ENCODE data around the gene XRN1. TPM values are rescaled to one million over a fixed set of nuclear protein-coding genes. Genes with fewer than 3 reads are reported as not detected.

Gene XRN1
- total RNA-seq, 1 donor: 57.5 TPM

DNA sequence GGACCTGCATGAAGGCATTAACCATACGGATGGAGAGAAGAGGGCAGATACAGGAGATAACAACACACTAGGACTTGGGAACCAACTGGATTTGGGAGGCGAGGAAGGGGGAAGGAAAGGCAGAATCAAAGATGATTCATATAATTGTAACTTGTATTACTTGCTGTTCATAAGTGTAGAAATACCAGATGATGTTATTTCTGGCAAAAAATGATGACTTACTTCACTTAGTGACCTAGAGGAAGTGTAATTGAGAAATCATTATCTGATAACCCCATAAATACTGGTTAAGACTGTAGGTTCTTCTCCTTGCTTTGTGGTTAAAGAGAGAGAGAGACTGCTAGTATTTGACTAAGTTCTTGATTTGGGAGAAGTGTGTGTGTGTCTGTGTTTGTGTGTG, 172.0 kb downstream of the XRN1 start:
- Histone ChIP-seq H3K36me3 (ENCODE audit: insufficient read depth, low read length) (no peaks in the 10 kb centered on the region), H3K4me3 (ENCODE audit: insufficient read depth, low read length) (peak overlapping the region; percentile 10), H3K9me3 (ENCODE audit: low read depth, low read length) (no peaks in the 10 kb centered on the region), H4K20me1 (ENCODE audit: insufficient read depth, low read length) (no peaks in the 10 kb centered on the region), H3K79me2 (ENCODE audit: insufficient read depth, low read length) (no peaks in the 10 kb centered on the region), H3K27me3 (ENCODE audit: insufficient read depth, low read length) (no peaks in the 10 kb centered on the region), H2AFZ (ENCODE audit: low read length) (peak overlapping the region; percentile 34), H3K4me2 (ENCODE audit: insufficient read depth, low read length) (peak overlapping the region; percentile 59), H3K4me1 (ENCODE audit: insufficient read depth, low read length) (peaks cover 28% of the 10 kb centered on the region), H3K27ac (ENCODE audit: low read depth, low read length) (peak overlapping the region; percentile 52)
- no peak for DNase-seq (ENCODE audit: insufficient read length, low spot score, missing footprints)
- TF ChIP-seq, protein P1, sequence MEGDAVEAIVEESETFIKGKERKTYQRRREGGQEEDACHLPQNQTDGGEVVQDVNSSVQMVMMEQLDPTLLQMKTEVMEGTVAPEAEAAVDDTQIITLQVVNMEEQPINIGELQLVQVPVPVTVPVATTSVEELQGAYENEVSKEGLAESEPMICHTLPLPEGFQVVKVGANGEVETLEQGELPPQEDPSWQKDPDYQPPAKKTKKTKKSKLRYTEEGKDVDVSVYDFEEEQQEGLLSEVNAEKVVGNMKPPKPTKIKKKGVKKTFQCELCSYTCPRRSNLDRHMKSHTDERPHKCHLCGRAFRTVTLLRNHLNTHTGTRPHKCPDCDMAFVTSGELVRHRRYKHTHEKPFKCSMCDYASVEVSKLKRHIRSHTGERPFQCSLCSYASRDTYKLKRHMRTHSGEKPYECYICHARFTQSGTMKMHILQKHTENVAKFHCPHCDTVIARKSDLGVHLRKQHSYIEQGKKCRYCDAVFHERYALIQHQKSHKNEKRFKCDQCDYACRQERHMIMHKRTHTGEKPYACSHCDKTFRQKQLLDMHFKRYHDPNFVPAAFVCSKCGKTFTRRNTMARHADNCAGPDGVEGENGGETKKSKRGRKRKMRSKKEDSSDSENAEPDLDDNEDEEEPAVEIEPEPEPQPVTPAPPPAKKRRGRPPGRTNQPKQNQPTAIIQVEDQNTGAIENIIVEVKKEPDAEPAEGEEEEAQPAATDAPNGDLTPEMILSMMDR (IDR thresholded peaks at IDR 0.05; ENCODE audit: extremely low read depth, low read depth, low read length): no peak

DNA sequence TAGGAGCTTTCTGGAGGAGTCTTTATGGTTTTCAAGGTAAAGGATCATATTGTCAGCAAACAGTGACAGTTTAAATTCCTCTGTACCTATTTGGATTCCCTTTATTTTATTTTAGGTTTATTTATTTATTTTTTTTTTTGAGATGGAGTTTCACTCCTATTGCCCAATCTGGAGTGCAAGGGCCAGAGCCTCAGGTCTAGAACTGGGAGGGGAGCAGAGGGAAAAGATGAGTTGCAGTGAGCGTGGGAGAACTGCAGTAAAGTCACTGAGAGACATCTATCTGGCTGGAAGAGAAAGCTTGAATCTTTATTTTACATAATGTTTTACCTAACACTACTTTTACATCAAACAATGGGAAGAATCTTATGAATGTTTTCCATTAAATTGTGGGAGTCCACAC, 172.9 kb downstream of the XRN1 start:
- no peaks in the 10 kb centered on the region for H3K36me3 ChIP-seq (ENCODE audit: insufficient read depth, low read length)
- no peaks in the 10 kb centered on the region for H3K27me3 ChIP-seq (ENCODE audit: insufficient read depth, low read length)
- TF ChIP-seq, protein P1 (IDR thresholded peaks at IDR 0.05; ENCODE audit: extremely low read depth, low read depth, low read length): no peak
- H4K20me1 ChIP-seq (ENCODE audit: insufficient read depth, low read length): no peaks in the 10 kb centered on the region
- peak overlapping the region; percentile 52 for H3K27ac ChIP-seq (ENCODE audit: low read depth, low read length)
- peaks cover 28% of the 10 kb centered on the region for H3K4me1 ChIP-seq (ENCODE audit: insufficient read depth, low read length)
- no peaks in the 10 kb centered on the region for H3K79me2 ChIP-seq (ENCODE audit: insufficient read depth, low read length)
- no peaks in the 10 kb centered on the region for H3K9me3 ChIP-seq (ENCODE audit: low read depth, low read length)
- no peak overlapping the region for H3K4me3 ChIP-seq (ENCODE audit: insufficient read depth, low read length)
- H2AFZ ChIP-seq (ENCODE audit: low read length): no peak overlapping the region
- no peak for DNase-seq (ENCODE audit: insufficient read length, low spot score, missing footprints)
- H3K4me2 ChIP-seq (ENCODE audit: insufficient read depth, low read length): peak overlapping the region; percentile 59

DNA sequence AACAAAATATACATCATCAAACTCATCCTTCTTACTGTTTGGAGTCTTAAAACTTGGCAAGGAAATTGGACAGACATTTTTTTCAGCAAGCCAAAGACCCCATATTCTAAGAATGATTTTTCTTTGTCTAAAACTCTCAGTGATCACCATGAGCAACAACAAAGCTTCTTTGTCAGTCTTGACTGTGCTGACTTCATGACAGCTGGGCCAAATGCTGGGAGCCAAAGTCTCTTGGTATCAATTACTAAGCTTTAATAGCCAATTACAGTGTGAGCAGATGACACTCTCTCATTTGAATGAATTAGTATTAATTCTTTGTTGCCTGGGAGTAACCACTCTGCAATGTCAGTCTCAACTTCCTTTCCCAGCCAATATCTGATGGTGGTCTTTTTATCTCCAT, 174.3 kb downstream of the XRN1 start:
- no peak for DNase-seq (ENCODE audit: insufficient read length, low spot score, missing footprints)
- TF ChIP-seq, protein P1 (IDR thresholded peaks at IDR 0.05; ENCODE audit: extremely low read depth, low read depth, low read length): no peak
- no peak overlapping the region for H3K27ac ChIP-seq (ENCODE audit: low read depth, low read length)
- H3K36me3 ChIP-seq (ENCODE audit: insufficient read depth, low read length): no peaks in the 10 kb centered on the region
- no peak overlapping the region for H2AFZ ChIP-seq (ENCODE audit: low read length)
- no peaks in the 10 kb centered on the region for H3K79me2 ChIP-seq (ENCODE audit: insufficient read depth, low read length)
- H3K4me2 ChIP-seq (ENCODE audit: insufficient read depth, low read length): no peak overlapping the region
- peaks cover 28% of the 10 kb centered on the region for H3K4me1 ChIP-seq (ENCODE audit: insufficient read depth, low read length)
- no peaks in the 10 kb centered on the region for H3K9me3 ChIP-seq (ENCODE audit: low read depth, low read length)
- H3K4me3 ChIP-seq (ENCODE audit: insufficient read depth, low read length): no peak overlapping the region
- no peaks in the 10 kb centered on the region for H3K27me3 ChIP-seq (ENCODE audit: insufficient read depth, low read length)
- H4K20me1 ChIP-seq (ENCODE audit: insufficient read depth, low read length): no peaks in the 10 kb centered on the region

DNA sequence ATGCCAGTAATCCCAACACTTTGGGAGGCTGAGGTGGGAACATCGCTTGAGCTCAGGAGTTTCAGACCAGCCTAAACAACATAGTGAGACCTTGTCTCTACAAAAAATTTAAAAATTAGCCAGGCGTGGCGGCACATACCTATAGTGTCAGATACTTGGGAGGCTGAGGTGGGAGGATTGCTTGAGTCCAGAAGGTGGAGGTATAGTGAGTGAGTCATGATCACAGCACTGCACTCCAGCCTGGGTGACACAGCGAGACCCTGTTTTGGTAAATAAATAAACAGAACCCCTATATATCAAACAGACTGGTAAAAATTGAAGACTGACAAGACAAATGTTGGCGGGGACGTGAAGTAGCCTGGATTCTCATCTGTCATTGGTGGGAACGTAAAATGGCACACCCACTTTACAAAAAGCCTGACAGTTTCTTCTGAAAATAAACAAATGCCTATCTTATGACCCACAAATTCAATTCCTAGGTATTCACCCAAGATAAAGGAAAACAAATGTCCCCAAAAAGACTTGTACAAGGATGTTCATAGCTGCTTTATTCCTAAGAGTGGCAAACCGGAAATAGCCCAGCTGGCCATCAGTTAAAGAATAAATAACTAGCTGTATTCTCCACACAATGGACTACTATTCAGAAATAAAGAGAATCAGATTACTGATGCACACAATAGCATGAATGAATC, 175.5 kb downstream of the XRN1 start:
- no peak for DNase-seq (ENCODE audit: insufficient read length, low spot score, missing footprints)

More for the DNA sequence above, 175.5 kb downstream of the XRN1 start:
- TF ChIP-seq, protein P1 (IDR thresholded peaks at IDR 0.05; ENCODE audit: extremely low read depth, low read depth, low read length): no peak
- H3K79me2 ChIP-seq (ENCODE audit: insufficient read depth, low read length): no peaks in the 10 kb centered on the region
- H3K4me3 ChIP-seq (ENCODE audit: insufficient read depth, low read length): no peak overlapping the region
- no peaks in the 10 kb centered on the region for H3K36me3 ChIP-seq (ENCODE audit: insufficient read depth, low read length)
- H3K27ac ChIP-seq (ENCODE audit: low read depth, low read length): no peak overlapping the region
- no peaks in the 10 kb centered on the region for H3K9me3 ChIP-seq (ENCODE audit: low read depth, low read length)
- peaks cover 28% of the 10 kb centered on the region for H3K4me1 ChIP-seq (ENCODE audit: insufficient read depth, low read length)
- no peaks in the 10 kb centered on the region for H3K27me3 ChIP-seq (ENCODE audit: insufficient read depth, low read length)
- H2AFZ ChIP-seq (ENCODE audit: low read length): no peak overlapping the region
- no peak overlapping the region for H3K4me2 ChIP-seq (ENCODE audit: insufficient read depth, low read length)
- H4K20me1 ChIP-seq (ENCODE audit: insufficient read depth, low read length): no peaks in the 10 kb centered on the region

Measured in osteoblast (primary cell).